A549 (cell line): ENCODE data around the gene CMPK1. TPM values are rescaled to one million over a fixed set of nuclear protein-coding genes. Genes with fewer than 3 reads are reported as not detected.
A peak's percentile ranks its signal among the peaks of the same experiment; 100 is the strongest.

Experiments used
- ATAC-seq, 2 experiments: fragments of 200-7000 bp in 1 of 2; fragments of >200 bp in 1 of 2; cut with Nextera tagmentation in 1 of 2; cut with Tn5 transposase in 1 of 2; 3 replicates each; pipeline versions ENCODE4 v1.8.0 to v1.9.1; 2018 to 2020; ENCODE audit warnings: mild to moderate bottlenecking in 1 of 2, moderate library complexity in 1 of 2
- CTCF ChIA-PET: fragments of 300-600 bp; sonication (Branson Sonifier 250); formaldehyde crosslinking; extraction: SDS; loops from one replicate; lab custom pipeline; 2021; ENCODE audit warnings: antibody characterized with exemption, inconsistent platforms; lab: Yijun Ruan, JAX
- POLR2A ChIA-PET: fragments of 350-600 bp; formaldehyde crosslinking; extraction: SDS; loops from one replicate; lab custom pipeline; 2021; ENCODE audit warnings: antibody characterized with exemption, inconsistent platforms; lab: Yijun Ruan, JAX
- DNase-seq, 2 experiments: peaks; one replicate each; pipeline versions ENCODE4 v3.0.0 to v3.0.0-alpha.2; 2011 to 2016; ENCODE audit warnings: low read depth in 1 of 2, low spot score in 1 of 2
- FAIRE-seq: peaks from 2 replicates; lab custom pipeline; 2011; peaks lifted over from hg19 to GRCh38; lab: Jason Lieb, UNC
- H3K27ac ChIP-seq, 2 experiments: fragments of >200 bp; sonication (Bioruptor Twin); formaldehyde crosslinking; 3 replicates each; pipeline ENCODE4 v1.5.1; 2016 to 2017
- H3K4me1 ChIP-seq: fragments of >200 bp; sonication (Bioruptor Twin); formaldehyde crosslinking; 3 replicates; pipeline ENCODE4 v1.6.1; 2016
- H3K4me2 ChIP-seq: fragments of >200 bp; sonication (Bioruptor Twin); formaldehyde crosslinking; 3 replicates; pipeline ENCODE4 v1.6.1; 2016
- H3K4me3 ChIP-seq: fragments of >200 bp; sonication (Bioruptor Twin); formaldehyde crosslinking; 3 replicates; pipeline ENCODE4 v1.5.1; 2016
- H3K9me3 ChIP-seq: fragments of >200 bp; sonication (Bioruptor Twin); formaldehyde crosslinking; 3 replicates; pipeline ENCODE4 v1.6.1; 2016
- CBX2 ChIP-seq: fragments of 200-600 bp; sonication (generic); IDR thresholded peaks from 2 replicates; pipeline ENCODE4 v1.6.1; 2016; ENCODE audit warnings: low read depth, mild to moderate bottlenecking, borderline replicate concordance
- CEBPB ChIP-seq, 2 experiments: fragments of >200 bp in 1 of 2; sonication (Bioruptor Twin) in 1 of 2; formaldehyde crosslinking in 1 of 2; IDR thresholded peaks; 2 replicates each; pipeline ENCODE4 v1.6.1; 2012 to 2016
- CHD4 ChIP-seq: fragments of 200-600 bp; sonication (generic); IDR thresholded peaks from 2 replicates; pipeline ENCODE4 v1.6.1; 2016; ENCODE audit warnings: antibody characterized with exemption, mild to moderate bottlenecking, borderline replicate concordance
- CTCF ChIP-seq: fragments of >200 bp; sonication (Bioruptor Twin); formaldehyde crosslinking; IDR thresholded peaks from 3 replicates; pipeline ENCODE4 v1.5.1; 2016
- EHMT2 ChIP-seq: fragments of 200-600 bp; sonication (generic); IDR thresholded peaks from 2 replicates; pipeline ENCODE4 v1.6.1; 2016; ENCODE audit warnings: antibody characterized with exemption, low read depth, mild to moderate bottlenecking, moderate library complexity
- FOSL2 ChIP-seq, 2 experiments: fragments of 450-650 bp in 1 of 2; fragments of >200 bp in 1 of 2; sonication (Bioruptor Twin) in 1 of 2; formaldehyde crosslinking; IDR thresholded peaks; 2 replicates each; pipeline versions ENCODE4 v1.5.0 to v1.6.1; 2016 to 2020; ENCODE audit warnings: mild to moderate bottlenecking in 1 of 2, moderate library complexity in 1 of 2
- GATA3 ChIP-seq: IDR thresholded peaks from 2 replicates; pipeline ENCODE4 v1.6.1; 2012; ENCODE audit warnings: borderline replicate concordance
- HEYL ChIP-seq: fragments of 250-450 bp; sonication (Bioruptor Pico); IDR thresholded peaks from 2 replicates; pipeline ENCODE4 v1.8.0; 2021; ENCODE audit warnings: mild to moderate bottlenecking, moderate library complexity
- JUNB ChIP-seq: fragments of >200 bp; sonication (Bioruptor Twin); formaldehyde crosslinking; IDR thresholded peaks from 2 replicates; pipeline ENCODE4 v1.6.1; 2016
- KDM5A ChIP-seq: fragments of 200-600 bp; sonication (generic); IDR thresholded peaks from 2 replicates; pipeline ENCODE4 v1.6.1; 2016; ENCODE audit warnings: antibody characterized with exemption, mild to moderate bottlenecking
- MAFK ChIP-seq: fragments of 450-650 bp; IDR thresholded peaks from 2 replicates; pipeline ENCODE4 v1.6.1; 2014; ENCODE audit not compliant: partially characterized antibody
- NPAS2 ChIP-seq: fragments of 250-450 bp; sonication (Bioruptor Pico); IDR thresholded peaks from 2 replicates; pipeline ENCODE4 v1.8.0; 2022; ENCODE audit warnings: mild to moderate bottlenecking, moderate library complexity, borderline replicate concordance
- PHF8 ChIP-seq: fragments of 200-600 bp; sonication (generic); IDR thresholded peaks from 2 replicates; pipeline ENCODE4 v1.6.1; 2016; ENCODE audit warnings: low read depth, mild to moderate bottlenecking, antibody characterized with exemption, moderate library complexity, borderline replicate concordance
- POLR2AphosphoS2 ChIP-seq: conservative IDR thresholded peaks from 2 replicates; pipeline ENCODE4 v1.6.1; 2012; ENCODE audit warnings: low read length, improper control_type of control experiment, inconsistent platforms
- RAD21 ChIP-seq, 2 experiments: fragments of >200 bp in 1 of 2; sonication (Bioruptor Twin) in 1 of 2; formaldehyde crosslinking in 1 of 2; IDR thresholded peaks in 1 of 2; conservative IDR thresholded peaks in 1 of 2; 2 replicates in 1 of 2; 3 replicates in 1 of 2; pipeline ENCODE4 v1.6.1; 2012 to 2018; ENCODE audit warnings: inconsistent platforms in 1 of 2
- RARB ChIP-seq: fragments of 250-450 bp; sonication (Bioruptor Pico); IDR thresholded peaks from 2 replicates; pipeline ENCODE4 v1.8.0; 2021; ENCODE audit warnings: mild to moderate bottlenecking, moderate library complexity
- RCOR1 ChIP-seq: fragments of 150-350 bp; IDR thresholded peaks from 2 replicates; pipeline ENCODE4 v1.6.1; 2014; ENCODE audit warnings: antibody characterized with exemption, low read length, low read depth
- RFX5 ChIP-seq: fragments of 450-650 bp; IDR thresholded peaks from 2 replicates; pipeline ENCODE4 v1.7.1; 2014; ENCODE audit warnings: antibody characterized with exemption, mild to moderate bottlenecking, moderate library complexity
- RNF2 ChIP-seq: fragments of 200-600 bp; sonication (generic); IDR thresholded peaks from 2 replicates; pipeline ENCODE4 v1.6.1; 2016; ENCODE audit warnings: low read depth, mild to moderate bottlenecking, antibody characterized with exemption, moderate library complexity, borderline replicate concordance
- TFCP2L1 ChIP-seq: fragments of 250-450 bp; sonication (Bioruptor Pico); IDR thresholded peaks from 2 replicates; pipeline ENCODE4 v1.5.0; 2021; ENCODE audit warnings: mild to moderate bottlenecking
- USF2 ChIP-seq: fragments of 450-650 bp; IDR thresholded peaks from 2 replicates; pipeline ENCODE4 v1.6.1; 2014; ENCODE audit warnings: antibody characterized with exemption
- WGBS: methylation state at CpG from one replicate; pipeline ENCODE4 v1.1.6; 2017; ENCODE audit errors: missing lambda C conversion rate; 5-methylcytosine and 5-hydroxymethylcytosine counted together
- polyA plus RNA-seq, 4 experiments: library from polyadenylated mRNA; depleted of rRNA in 3 of 4; stranded (reverse); fragments of >200 nt; fragmentation: RNase III in 1 of 4; extraction: RNeasy Plus Mini Kit Qiagen cat#74134 plus additional on column Dnase treatment in 1 of 4; gene quantifications; 2 replicates in 3 of 4; 3 replicates in 1 of 4; pipeline ENCODE4 v1.2.3, GENCODE V29; 2011 to 2017
- TF ChIP-seq, protein P1 (sequence below): IDR thresholded peaks from 2 replicates; pipeline ENCODE4 v1.6.1; 2012
- TF ChIP-seq, protein P2 (sequence below): fragments of >200 bp; sonication (Bioruptor Twin); formaldehyde crosslinking; IDR thresholded peaks from 2 replicates; pipeline ENCODE4 v1.6.1; 2016
- TF ChIP-seq, protein P3 (sequence below): fragments of 250-450 bp; sonication (Bioruptor Pico); IDR thresholded peaks from 2 replicates; pipeline ENCODE4 v1.5.0; 2021; ENCODE audit warnings: mild to moderate bottlenecking, moderate library complexity, borderline replicate concordance

CMPK1 gene
- polyA plus RNA-seq, 2 of the 4 experiments (the other 2 are of a cell fraction), result 89.3 to 103 TPM

DNA sequence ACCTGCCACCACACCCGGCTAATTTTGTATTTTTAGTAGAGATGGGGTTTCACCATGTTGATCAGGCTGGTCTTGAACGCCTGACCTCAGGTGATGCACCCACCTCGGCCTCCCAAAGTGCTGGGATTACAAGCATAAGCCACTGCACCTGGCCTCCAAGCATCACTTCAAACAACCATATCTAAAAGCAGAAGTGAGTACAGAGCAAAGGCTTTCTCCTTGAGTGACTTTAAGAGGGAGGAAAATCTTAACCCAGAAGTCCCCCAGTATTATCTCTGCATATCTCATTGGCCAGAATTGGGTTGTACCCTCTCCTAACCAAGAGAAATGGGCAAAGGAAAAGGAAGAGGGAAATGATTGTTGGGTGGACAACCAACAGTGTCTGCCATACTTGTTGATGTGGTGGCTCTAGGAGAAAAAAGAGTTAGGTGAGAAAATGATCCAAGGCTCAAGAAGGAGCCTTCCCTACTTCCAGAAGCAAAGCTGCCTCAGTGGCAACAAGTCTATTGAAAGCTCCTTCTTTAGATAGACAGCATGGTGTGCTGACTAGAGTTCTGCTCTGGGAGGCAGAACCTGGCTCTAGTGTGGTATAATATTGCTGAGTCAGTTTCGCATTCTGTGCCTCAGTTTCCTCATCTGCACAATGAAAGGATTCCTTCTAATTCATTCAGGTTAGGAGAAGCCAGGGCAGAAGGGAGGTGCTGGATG lies 65.7 kb downstream of the CMPK1 start:
- no peak overlapping the region for H3K4me2 ChIP-seq
- no peak overlapping the region for H3K27ac ChIP-seq
- no peaks in the 10 kb centered on the region for H3K9me3 ChIP-seq
- ChIA-PET CTCF (no interaction called here), POLR2A (no interaction called here)
- DNase-seq (no peak), ATAC-seq (no peak), FAIRE-seq (no peak)
- no peak for TF ChIP-seq RAD21 (conservative IDR thresholded peaks at IDR 0.05 in 1 of 2, IDR thresholded peaks at IDR 0.05 in 1 of 2)
- TF ChIP-seq MAFK, result peak; percentile 42
- no peaks in the 10 kb centered on the region for H3K4me1 ChIP-seq
- 40% methylated on average over 3 of the region's 4 CpGs for WGBS
- H3K4me3 ChIP-seq, result no peak overlapping the region

DNA sequence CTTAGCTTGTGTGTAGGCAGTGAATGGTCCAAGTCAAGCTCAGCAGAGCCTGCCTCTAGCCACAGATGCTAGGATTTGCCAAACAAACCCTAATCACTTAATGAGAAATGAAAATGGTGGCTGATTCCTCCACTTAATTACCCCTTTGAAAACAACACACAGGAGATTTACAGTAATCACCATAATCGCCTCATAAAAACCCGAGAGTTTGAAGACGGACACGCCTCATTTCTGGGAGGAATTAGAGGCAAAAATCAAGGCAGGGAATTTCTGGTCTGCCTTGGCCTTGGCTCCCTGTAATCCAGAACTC lies 66.2 kb downstream of the CMPK1 start:
- POLR2A ChIA-PET, result no interaction called here
- Histone ChIP-seq H3K4me2 (no peak overlapping the region), H3K4me3 (no peak overlapping the region), H3K9me3 (no peaks in the 10 kb centered on the region), H3K4me1 (no peaks in the 10 kb centered on the region), H3K27ac (no peak overlapping the region)
- no peak for FAIRE-seq
- no peak for TF ChIP-seq RCOR1
- TF ChIP-seq CTCF, result no peak
- TF ChIP-seq GATA3, result no peak
- no peak for TF ChIP-seq CBX2
- no peak for TF ChIP-seq NPAS2 (CRISPR knock-in tag)
- TF ChIP-seq RNF2, result no peak
- no peak for TF ChIP-seq RARB (CRISPR knock-in tag)
- TF ChIP-seq KDM5A, result no peak
- TF ChIP-seq RFX5, result no peak
- TF ChIP-seq TFCP2L1, result no peak
- TF ChIP-seq POLR2AphosphoS2, result no peak
- no peak for TF ChIP-seq PHF8
- TF ChIP-seq EHMT2, result no peak
- TF ChIP-seq CHD4, result no peak
- no peak for TF ChIP-seq HEYL (CRISPR knock-in tag)
- TF ChIP-seq, protein P1, sequence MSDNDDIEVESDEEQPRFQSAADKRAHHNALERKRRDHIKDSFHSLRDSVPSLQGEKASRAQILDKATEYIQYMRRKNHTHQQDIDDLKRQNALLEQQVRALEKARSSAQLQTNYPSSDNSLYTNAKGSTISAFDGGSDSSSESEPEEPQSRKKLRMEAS, result no peak
- TF ChIP-seq, protein P2, sequence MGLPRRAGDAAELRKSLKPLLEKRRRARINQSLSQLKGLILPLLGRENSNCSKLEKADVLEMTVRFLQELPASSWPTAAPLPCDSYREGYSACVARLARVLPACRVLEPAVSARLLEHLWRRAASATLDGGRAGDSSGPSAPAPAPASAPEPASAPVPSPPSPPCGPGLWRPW, result no peak
- no peak for TF ChIP-seq MAFK
- no peak for TF ChIP-seq JUNB
- TF ChIP-seq FOSL2 (IDR thresholded peaks at IDR 0.05), result no peak
- no peak for TF ChIP-seq FOSL2 (CRISPR knock-in tag; IDR thresholded peaks at IDR 0.05)
- no peak for DNase-seq
- ATAC-seq, result no peak
- WGBS, result 86% methylated on average over 4 of the region's 4 CpGs
- CTCF ChIA-PET, result no interaction called here

DNA sequence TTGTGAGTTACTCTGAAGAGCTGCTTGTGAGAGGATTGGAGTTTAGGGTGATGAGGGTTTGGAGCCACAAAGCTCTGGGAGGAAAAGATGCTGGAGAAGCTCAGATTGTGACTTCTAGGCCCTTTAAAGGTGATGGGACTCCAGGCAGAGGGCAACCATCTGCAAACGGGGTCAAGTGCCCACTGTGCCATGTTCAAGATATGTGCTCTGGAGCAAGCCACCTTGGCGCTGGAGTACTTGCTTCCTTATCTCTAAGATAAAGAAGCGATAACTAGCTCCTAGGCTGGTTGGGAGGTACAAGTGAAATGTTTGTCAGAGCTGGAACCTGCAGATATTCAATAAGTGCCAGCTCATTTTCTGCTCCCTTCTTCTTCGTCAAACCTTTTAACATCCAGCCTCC lies 68.2 kb downstream of the CMPK1 start:
- CTCF ChIA-PET, result interaction anchor here (0.9 to 1.5 kb wide), 3 partner anchors 21 to 325 kb away, joined by 3 to 4 read pairs (median 3); no protein-coding TSS in a partner anchor

More for the DNA sequence above, 68.2 kb downstream of the CMPK1 start:
- POLR2A ChIA-PET, result no interaction called here
- no peaks in the 10 kb centered on the region for H3K9me3 ChIP-seq
- H3K27ac ChIP-seq, result no peak overlapping the region
- no peak for FAIRE-seq
- no peak for DNase-seq
- H3K4me2 ChIP-seq, result no peak overlapping the region
- no peak overlapping the region for H3K4me3 ChIP-seq
- WGBS, result 81% methylated on average over 4 of the region's 4 CpGs
- no peak for ATAC-seq
- H3K4me1 ChIP-seq, result no peaks in the 10 kb centered on the region
- TF ChIP-seq RARB (CRISPR knock-in tag) (no peak), RCOR1 (no peak), USF2 (no peak), CEBPB (IDR thresholded peaks at IDR 0.05) (no peak)
- TF ChIP-seq, protein P3, sequence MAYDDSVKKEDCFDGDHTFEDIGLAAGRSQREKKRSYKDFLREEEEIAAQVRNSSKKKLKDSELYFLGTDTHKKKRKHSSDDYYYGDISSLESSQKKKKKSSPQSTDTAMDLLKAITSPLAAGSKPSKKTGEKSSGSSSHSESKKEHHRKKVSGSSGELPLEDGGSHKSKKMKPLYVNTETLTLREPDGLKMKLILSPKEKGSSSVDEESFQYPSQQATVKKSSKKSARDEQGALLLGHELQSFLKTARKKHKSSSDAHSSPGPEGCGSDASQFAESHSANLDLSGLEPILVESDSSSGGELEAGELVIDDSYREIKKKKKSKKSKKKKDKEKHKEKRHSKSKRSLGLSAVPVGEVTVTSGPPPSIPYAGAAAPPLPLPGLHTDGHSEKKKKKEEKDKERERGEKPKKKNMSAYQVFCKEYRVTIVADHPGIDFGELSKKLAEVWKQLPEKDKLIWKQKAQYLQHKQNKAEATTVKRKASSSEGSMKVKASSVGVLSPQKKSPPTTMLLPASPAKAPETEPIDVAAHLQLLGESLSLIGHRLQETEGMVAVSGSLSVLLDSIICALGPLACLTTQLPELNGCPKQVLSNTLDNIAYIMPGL, result no peak
- TF ChIP-seq, all 56 proteins: peak for 0
